Ammon's horn (tissue), 1 donor: ENCODE measurements around the gene TNFRSF18.
"Not testable (repeated sequence)": the region's sequence is repeated elsewhere in the genome, so short reads cannot be mapped to it uniquely, and the experiment has no call there.

ENCODE experiments used
- DNase-seq: peaks from one replicate; pipeline ENCODE4 v3.0.0-alpha.2; 2016; ENCODE audit warnings: low spot score

Gene TNFRSF18

DNA sequence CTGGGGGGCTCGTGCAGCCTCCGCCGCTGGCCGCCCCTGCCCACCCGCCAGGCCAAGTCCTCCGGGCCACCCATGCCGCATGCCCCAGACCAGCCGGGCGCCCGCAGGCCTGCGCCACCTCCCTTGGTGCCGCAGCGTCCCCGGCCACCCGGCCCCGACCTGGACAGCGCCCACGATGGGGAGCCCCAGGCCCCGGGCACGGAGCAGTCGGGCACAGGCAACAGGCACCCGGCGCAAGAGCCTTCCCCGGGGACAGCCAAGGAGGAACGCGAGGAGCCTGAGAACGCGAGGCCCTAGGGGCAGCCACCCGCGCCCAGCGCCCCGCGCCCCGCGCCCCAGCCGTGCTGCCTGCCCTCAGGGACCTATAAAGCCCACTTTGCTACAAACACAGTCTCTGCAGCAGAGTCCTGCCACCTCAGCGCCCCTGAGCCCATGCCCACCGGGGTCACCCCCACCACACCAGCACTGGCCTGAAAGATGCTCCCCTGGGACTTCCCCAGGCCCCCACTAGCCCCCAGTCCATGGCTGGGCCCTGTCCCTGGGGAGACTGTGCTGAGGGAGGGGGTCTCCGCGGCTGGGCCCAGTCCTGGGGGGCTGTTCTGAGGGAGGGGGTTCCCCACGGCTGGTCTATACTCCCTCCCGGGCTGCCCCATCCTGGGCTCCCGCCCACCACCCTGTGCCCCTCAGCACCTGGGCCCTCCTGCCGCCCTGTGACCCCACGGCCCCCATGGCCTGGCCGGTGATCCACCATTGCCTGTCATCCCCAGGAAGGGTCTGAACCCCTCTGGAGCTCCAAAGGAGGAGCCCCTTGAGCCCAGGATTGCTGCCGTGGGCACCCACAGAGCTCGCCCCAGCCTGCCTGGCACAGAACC, 8.6 kb downstream of the TNFRSF18 start:
- no peak for DNase-seq

DNA sequence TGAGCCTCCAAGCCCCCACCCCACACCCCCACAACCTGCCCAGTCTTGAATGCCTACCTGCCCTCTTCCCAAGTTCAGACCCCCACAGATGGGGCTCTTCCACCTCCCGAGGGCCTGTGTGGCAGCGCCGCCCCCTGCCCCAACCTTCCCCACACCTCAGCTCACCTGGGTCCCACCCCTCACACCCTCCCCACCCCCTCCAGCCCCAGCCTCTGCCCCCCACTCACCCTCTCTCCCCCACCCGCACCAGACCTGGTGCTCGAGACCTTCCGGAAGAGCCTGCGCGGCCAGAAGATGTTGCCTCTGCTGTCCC, 9.2 kb downstream of the TNFRSF18 start:
- DNase-seq = no peak

DNA sequence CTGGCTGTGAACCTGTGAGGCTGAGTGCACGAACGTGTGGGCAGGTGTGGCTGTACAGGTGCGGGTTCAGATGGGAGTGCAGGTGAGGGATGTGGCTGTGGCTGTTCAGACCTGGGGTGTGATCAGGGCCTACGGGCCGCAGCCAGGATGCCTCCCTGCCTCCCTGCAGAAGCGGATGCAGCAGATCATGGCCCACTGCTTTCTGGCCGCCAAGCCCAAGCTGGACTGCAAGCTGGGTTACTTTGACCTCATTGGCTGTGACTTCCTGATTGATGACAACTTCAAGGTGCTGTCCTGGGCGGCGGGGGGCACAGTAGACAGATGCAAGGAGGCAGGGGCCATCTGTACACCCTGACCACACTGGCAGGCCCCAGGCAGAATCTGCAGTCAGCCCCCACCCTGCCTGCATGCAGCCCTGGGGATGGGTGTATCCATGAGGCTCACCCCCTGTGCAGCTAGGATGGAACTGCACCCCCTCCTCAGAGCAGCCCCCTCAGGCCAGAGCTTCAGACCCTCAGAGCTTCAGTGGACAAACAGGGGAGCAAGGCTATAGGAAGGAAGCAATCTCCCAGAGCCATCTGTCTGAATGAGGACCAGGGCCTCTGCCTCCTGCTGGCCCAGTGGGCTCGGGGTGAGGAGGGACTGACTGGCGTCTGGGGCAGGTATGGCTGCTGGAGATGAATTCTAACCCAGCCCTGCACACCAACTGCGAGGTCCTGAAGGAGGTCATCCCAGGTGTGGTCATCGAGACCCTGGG, 9.8 kb downstream of the TNFRSF18 start:
- DNase-seq = no peak

DNA sequence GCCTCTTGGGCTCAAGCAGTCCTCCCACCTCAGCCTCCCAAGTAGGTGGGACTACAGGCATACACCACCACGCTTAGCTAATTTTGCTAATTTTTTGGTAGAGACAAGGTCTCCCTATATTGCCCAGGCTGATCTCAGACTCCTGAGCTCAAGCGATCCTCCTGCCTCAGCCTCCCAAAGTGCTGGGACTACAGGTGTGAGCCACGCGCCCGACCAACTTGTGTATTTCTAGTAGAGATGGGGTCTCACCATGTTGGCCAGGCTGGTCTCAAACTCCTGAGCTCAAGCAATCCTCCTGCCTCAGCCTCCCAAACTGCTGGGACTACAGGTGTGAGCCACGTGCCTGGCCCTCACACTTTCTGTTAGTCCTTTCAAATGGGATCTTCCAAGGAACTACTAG, 10.7 kb downstream of the TNFRSF18 start:
- not testable (repeated sequence) for DNase-seq

DNA sequence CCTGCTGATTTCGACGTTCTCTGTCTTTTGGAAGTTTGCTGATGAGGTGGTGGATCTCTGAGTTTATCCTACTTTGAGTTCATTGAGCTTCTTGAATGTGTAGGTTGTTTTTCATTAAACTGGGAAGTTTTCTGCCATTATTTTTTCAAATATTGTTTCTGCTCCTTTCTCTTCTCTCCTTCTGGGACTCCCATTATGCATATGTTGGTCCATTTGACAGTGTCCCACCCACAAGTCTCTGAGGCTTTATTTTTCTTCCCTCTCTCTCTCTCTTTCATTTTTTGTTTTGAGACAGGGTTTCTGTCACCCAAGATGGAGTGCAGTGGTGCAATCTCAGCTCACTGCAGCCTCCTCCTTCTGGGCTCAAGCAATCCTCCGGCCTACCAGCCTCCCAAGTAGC, 11.7 kb downstream of the TNFRSF18 start:
- no peak for DNase-seq

DNA sequence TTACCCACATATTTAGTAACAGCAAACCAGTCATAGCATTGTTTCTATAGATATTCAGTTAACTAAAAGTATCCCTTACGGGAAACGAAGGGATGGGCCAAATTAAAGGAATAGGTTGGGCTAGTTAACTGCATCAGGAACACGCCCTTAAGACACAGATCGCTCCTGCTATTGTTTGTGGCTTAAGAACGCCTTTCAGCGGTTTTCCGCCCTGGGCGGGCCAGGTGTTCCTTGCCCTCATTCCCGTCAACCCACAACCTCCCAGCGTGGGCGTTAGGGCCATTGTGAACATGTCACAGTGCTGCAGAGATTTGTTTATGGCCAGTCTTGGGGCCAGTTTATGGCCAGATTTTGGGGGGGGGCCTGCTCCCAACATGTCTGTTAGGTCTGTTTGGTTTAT, 14.7 kb downstream of the TNFRSF18 start:
- DNase-seq = no peak

DNA sequence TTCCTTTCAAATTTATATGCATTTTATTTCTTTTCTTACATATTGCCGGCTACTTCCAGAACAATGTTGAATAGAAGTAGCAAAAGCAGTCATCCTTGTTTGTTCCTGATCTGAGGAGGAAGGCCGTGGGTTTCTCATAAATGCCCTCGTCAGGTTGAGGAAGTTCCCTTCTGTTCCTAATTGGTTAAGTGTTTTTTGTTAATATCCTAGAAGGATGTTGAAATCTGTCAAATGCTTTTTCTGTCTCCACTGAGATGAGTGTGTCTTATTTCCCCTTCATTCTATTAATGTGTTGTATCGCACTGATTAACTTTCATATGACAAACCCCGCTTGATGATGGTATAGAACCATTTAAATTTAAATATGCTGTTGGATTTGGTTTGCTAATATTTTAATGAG, 17.3 kb downstream of the TNFRSF18 start:
- DNase-seq = no peak

DNA sequence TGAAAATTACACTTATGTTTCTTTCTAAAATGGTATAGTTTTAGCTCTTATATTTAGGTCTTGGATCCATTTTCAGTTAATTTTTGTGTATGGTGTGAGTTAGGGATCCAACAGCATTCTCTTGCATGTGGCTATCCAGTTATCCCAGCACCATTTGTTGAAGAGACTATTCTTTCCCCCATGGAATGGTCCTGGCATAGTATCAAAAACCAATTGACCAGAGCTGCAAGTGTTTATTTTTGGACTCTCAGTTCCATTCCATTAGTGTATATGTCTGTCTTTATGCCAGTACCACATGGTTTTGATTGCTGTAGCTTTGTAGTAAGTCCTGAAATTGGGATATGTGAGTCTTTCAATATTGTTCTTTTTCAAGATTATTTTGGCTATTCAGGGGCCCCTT, 18.5 kb downstream of the TNFRSF18 start:
- DNase-seq = no peak

DNA sequence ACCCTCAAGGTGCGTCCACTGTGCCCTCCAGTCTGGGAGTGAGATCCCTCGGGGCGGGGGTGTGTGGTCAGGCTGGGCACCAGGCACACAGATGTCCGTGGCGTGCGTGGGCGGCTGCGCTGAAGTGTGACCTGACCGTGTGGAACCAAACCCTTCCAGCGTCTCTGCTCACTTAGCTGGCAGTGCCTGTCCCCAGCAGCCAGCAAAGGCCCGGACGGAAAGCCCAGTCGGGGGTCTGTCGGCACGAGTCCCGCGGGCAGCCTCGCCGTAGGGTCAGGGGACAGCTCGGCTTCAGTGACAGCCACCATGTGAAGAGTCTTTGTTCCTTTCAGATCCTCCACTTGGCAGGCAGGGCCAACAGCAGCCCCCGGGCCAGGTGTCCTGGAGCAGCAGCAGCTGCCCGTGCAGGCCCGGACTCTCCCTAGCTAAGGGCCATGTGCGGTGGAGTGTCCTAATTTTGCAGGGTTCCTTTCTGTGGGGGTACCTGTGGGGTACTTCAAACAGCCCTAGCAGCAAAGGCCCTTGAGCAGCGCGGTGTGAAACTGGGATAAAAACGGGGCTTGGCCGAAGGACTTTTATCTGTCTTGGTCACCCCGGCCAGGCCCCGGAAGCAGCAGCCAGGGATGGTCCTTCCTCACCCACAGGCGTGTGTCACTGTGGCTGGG, 21.2 kb downstream of the TNFRSF18 start:
- peak; percentile 72 for DNase-seq

DNA sequence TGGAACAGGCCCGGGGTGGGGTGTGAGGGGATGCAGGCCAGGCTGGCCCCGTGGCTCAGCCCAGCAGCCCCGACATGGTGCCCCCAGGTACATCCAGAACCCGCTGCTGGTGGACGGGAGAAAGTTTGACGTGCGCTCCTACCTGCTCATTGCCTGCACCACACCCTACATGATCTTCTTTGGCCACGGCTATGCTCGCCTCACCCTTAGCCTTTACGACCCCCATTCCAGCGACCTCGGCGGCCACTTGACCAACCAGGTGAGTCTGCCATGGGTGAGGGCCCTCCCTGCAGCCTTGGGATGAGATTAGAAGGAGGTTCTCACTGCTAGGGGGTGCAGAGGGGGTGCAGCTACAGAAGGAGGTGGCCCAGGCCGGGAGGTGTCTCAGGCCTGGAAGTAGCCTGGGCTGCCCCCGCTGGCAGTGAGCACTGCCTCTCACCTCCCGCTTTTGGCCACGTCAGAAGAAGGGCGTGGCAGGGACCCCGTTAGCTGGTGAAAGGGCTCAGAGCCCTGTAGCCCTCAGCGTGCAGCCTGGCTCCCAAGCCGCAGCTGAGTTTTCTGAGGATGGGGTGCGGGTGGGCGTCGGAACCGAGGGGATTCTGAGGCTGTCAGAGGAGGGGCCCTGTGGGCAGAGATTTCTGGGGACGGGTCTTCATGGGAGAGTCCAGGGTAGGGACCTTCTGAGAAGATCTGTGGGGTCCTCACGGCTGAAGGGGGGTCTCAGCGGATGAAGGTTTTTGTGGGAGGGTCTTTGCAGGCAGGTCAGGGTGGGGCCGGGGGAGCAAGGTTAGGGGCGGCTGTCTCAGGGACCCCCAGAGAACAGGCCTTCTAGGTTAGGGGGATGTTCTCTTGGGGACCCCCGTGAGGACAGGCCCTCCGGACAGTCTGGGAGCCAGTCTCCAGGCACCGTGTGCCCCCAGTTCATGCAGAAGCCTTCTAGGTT, 22.3 kb downstream of the TNFRSF18 start:
- DNase-seq = no peak

DNA sequence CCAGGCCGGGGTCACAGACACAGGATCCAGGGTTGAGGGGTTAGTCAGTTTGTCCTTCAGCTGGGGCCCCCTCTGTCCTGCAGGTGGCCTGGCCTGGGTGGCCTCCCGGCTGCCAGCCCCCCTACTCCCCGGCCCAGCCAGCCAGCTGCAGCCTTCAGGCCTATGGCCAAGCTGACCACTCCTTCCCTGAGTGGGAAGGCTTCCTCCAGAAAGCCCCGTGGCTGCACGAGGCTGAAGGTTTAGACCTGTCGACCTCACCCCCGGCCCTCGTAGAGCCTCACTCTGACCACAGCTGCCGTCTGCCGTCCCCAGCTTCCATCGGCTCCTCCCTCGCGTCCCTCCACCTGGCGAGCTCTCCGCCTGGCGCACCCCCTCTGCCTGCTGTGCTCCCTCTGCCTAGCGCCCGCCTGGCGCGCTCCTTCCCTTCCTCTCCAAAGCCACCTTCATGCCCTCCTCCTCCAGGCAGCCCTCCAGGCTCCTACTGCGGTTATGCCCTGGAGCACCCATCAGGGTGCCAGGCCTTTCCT, 23.1 kb downstream of the TNFRSF18 start:
- DNase-seq = no peak

DNA sequence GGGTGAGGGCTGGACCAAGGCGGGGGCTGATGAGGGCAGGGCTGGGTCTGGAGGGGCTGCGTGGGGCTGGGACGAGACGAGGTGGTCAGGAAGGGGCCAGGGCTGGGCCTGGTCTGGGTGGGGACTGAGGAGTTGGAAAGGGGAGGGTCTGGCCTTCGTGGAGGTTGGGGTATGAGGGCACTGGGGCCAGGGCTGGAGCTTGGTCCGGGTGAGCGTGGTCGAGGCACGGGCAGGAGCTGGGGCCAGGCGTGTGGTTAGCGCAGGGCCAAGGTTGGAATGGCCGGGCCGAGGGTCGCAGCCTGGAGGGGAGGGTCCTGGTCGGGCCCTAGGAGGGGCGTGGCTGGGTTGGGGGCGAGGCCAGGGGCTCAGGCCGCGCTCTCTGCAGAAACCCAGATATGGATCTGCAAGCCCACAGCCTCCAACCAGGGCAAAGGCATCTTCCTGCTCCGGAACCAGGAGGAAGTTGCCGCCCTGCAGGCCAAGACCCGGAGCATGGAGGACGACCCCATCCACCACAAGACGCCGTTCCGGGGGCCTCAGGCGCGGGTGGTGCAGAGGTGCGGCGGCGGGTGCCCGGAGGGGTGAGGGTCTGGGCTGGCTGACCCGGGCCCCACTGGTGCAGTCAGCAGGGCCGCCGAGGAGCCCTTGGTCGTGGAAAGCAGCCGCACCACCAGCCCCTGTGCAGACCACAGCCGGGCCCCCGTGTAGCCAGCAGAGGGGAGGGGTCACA, 23.7 kb downstream of the TNFRSF18 start:
- DNase-seq = no peak

DNA sequence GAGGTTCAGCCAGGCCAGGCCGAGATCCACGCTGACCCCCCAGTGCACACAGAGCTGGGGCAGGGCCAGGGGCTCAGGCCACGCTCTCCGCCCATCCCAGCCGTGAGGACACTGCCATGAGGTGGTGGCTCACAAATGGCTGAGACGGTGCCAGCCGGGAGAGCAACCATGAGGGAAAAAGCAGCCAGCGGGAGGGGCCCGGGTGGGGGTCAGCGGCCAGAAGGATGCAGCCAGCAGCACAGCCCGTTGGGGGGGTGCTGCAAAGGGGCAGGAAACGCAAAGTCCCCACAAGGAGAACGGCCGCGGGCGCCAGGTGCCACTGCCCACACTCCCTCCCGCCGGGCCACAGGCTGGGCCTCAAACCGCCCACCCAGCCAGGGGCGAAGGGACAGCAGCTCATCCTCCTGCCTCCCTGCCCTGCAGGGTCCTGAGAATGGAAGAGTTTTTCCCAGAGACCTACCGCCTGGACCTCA, 24.4 kb downstream of the TNFRSF18 start:
- DNase-seq = no peak

DNA sequence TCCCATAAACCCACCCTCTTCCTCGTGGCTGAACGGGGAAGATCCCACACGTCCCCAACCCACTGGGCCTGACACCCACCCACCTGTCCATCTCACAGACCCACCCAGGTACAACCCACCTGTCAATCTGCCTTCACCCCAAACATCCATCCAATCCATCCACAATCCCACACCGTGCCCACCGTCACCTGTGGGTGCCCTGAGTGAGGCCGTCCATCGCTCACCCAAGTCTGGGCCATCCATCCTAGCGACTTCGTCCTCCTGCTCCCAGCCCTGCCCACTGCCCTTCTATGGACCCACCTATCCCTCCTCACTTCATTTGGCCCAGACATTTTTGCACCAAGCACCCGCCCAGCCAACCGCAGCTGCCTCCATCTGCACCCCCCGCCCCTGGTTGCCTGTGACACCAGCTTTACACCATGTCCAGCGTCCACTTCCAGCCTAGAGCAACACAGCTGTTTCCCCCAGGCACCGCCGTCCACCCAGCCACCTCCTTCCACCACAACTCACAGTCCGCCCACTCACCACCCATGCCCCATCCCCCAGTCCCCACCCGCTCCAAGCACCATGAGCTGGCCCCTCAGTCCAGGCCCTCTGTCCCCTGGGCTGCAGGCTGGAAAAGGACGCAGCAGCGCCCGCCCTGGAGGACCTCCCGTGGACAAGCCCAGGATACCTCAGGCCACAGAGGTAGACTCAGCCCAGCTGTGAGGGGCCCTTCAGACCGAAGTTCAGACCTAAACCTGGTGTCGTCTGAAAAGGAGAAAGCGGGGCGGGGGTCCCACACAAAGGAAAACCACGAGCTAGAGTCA, 25.1 kb downstream of the TNFRSF18 start:
- no peak for DNase-seq

DNA sequence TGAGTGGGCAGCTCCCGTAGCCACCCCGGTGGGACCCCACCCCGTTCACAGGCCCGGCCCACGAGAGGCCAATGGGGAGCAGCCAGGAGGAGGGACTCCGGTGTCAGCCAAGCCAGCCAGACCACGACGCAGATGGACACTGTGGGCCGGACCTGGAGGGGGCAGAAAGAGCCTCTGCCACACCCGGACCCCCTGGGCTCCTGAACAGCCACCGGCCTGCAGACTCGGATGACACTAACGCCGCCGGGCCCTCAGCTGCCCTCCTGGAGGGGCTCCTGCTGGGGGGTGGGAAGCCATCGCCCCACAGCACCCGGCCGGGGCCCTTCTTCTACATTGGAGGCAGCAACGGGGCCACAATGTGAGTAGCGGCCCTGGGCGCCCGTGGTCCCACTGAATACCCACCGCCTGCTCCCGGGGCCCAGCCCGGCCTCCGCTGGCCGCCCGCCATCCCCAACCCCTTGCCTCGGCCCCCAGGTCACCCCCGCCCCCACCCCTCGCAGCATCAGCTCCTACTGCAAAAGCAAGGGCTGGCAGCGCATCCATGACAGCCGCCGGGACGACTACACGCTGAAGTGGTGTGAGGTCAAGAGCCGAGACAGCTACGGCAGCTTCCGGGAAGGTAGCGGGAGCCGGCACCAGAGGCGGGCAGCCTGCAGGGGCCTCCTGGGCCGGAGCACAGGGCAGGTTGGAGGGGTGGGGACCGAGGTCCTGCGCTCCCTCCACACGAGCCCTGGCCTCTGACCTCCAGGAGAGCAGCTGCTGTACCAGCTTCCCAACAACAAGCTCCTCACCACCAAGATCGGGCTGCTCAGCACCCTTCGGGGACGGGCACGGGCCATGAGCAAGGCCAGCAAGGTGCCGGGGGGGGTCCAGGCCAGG, 26.2 kb downstream of the TNFRSF18 start:
- no peak for DNase-seq

DNA sequence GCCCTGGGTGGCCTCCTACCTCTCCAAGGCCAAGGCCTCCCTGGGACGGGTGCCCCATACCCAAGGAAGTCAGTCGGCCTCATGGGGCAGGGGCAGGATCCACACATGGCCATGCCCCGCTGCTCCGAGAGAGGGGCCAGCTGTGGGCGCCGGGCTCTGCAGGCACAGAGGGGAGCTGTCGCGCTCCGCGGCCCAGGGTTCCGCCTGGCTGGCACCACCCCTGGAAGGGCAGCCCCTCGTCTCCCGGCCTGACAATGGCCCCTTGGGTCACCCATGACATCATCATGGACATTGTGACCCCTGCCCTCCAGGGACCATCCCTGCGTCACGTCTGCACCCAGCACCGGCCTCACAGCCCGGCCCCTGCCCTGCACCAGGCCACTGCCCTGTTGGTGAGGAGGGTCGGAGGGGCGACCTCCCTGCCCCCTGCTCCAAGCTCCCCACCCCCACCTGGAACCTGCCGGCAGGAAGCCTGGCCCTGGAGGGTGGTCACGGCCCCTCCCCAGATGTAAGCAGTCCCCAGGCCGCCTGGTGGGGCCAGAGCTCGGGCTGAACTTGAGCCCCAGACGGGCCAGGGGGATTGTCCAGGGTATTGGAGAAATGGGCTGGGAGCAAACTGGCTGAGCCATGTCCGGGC, 26.9 kb downstream of the TNFRSF18 start:
- DNase-seq = no peak

DNA sequence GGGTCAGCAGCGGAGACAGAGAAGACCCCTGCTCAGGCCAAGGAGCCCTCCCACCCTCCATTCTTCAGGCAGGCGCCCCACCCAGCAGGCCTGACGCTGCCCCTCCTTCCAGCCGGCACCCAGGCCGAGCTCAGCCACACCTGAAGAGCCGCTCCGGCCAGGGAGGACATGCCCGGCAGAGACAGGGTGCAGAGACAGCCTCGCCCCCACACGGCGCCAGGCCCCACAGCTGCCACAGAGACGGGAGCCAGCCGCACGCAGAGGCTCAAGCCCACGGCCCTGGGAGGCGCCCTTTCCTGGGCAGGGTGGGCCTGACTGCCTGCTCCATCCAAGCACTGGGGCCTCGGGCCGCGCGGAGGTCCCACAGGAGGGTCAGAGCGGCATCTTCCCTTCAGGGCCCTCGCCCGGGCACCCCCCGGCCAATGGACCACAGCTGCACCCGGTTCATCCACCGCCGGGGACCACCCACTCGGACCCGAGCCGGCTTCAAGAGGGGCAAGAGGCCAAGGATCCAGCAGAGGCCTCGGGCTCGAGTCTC, 27.5 kb downstream of the TNFRSF18 start:
- no peak for DNase-seq
